K562 (cell line): ENCODE results near the gene ROPN1. TPM values are rescaled to one million over a fixed set of nuclear protein-coding genes. Genes with fewer than 3 reads are reported as not detected.

Experiments
- ATAC-seq: fragments of 200-7000 bp; cut with Tn5 transposase; 3 replicates; pipeline ENCODE4 v1.9.1; 2020; ENCODE audit warnings: moderate library complexity
- BruUV-seq: library from RNA; stranded (reverse); fragments of 400-500 nt; replicated peaks from 2 replicates; lab custom pipeline; 2021; lab: Mats Ljungman, UMichigan
- CTCF ChIA-PET: fragments of 300-600 bp; formaldehyde crosslinking; extraction: SDS; loops from one replicate; lab custom pipeline; 2021; ENCODE audit warnings: low intra/inter-chr PET ratio; lab: Yijun Ruan, JAX
- POLR2A ChIA-PET: fragments of 300-600, 350-650 bp; sonication (Branson Sonifier 250); formaldehyde crosslinking; extraction: SDS; loops from one replicate; lab custom pipeline; 2021; ENCODE audit warnings: antibody characterized with exemption, inconsistent platforms; lab: Yijun Ruan, JAX
- DNase-seq, 4 experiments: peaks; one replicate each; pipeline versions ENCODE4 v3.0.0 to v3.0.0-alpha.2; 2011 to 2018; ENCODE audit warnings: low spot score in 3 of 4, mixed read lengths in 3 of 4; ENCODE audit errors: extremely low read depth in 1 of 4
- FAIRE-seq: peaks from 2 replicates; lab custom pipeline; 2011; peaks lifted over from hg19 to GRCh38; lab: Jason Lieb, UNC
- H2AFZ ChIP-seq: 2 replicates; pipeline ENCODE4 v1.6.0; 2011; ENCODE audit warnings: low read depth, low read length, control low read depth, inconsistent platforms
- H3K27ac ChIP-seq: fragments of 200-600 bp; 3 replicates; pipeline ENCODE4 v1.8.0; 2011; ENCODE audit warnings: low read depth, mild to moderate bottlenecking, control low read depth, inconsistent platforms, low read length, moderate library complexity, mixed read lengths; ENCODE audit errors: extremely low read depth
- H3K27me3 ChIP-seq, 2 experiments: fragments of 300-600 bp in 1 of 2; 2 replicates in 1 of 2; 3 replicates in 1 of 2; pipeline versions ENCODE4 v1.6.0 to v1.8.0; 2011; ENCODE audit warnings: inconsistent platforms in 2 of 2, low read length in 2 of 2, mild to moderate bottlenecking in 1 of 2, mixed read lengths in 1 of 2, moderate library complexity in 1 of 2; ENCODE audit not compliant: control insufficient read depth in 2 of 2, insufficient read depth in 2 of 2
- H3K36me3 ChIP-seq: fragments of 300-600 bp; 3 replicates; pipeline ENCODE4 v1.8.0; 2011; ENCODE audit warnings: mild to moderate bottlenecking, low read length, inconsistent platforms; ENCODE audit not compliant: control insufficient read depth, insufficient read depth
- H3K4me1 ChIP-seq, 2 experiments: fragments of 200-600 bp in 1 of 2; replicated peaks in 1 of 2; 2 replicates in 1 of 2; 3 replicates in 1 of 2; pipeline versions ENCODE4 v1.5.1 to v1.8.0; 2011; ENCODE audit warnings: inconsistent platforms in 2 of 2, low read length in 2 of 2, mild to moderate bottlenecking in 1 of 2, mixed read lengths in 1 of 2, moderate library complexity in 1 of 2; ENCODE audit not compliant: control insufficient read depth in 2 of 2, insufficient read depth in 2 of 2
- H3K4me2 ChIP-seq: 2 replicates; pipeline ENCODE4 v1.6.1; 2011; ENCODE audit warnings: low read length, control low read depth, inconsistent platforms, mixed read lengths; ENCODE audit not compliant: insufficient read depth
- H3K4me3 ChIP-seq: fragments of 200-600 bp; sonication (generic), shearing (Covaris generic); 2 replicates; pipeline ENCODE4 v1.5.1; 2016; ENCODE audit warnings: control low read depth, inconsistent platforms
- H3K79me2 ChIP-seq: fragments of 200-600 bp; 3 replicates; pipeline ENCODE4 v1.8.0; 2011; ENCODE audit warnings: low read length, inconsistent platforms; ENCODE audit not compliant: control insufficient read depth, insufficient read depth
- H3K9ac ChIP-seq, 2 experiments: 2 replicates each; pipeline versions ENCODE4 v1.6.0 to v1.6.1; 2011; ENCODE audit warnings: low read depth in 2 of 2, low read length in 2 of 2, control low read depth in 1 of 2, inconsistent platforms in 1 of 2, mild to moderate bottlenecking in 1 of 2, mixed read lengths in 1 of 2; ENCODE audit not compliant: insufficient read depth in 1 of 2
- H3K9me1 ChIP-seq: one replicate; pipeline ENCODE4 v1.6.0; 2011; ENCODE audit warnings: inconsistent platforms, mild to moderate bottlenecking, low read length, moderate library complexity; ENCODE audit not compliant: control insufficient read depth, insufficient read depth
- H3K9me3 ChIP-seq: replicated peaks from 2 replicates; pipeline ENCODE4 v1.5.1; 2011; ENCODE audit warnings: low read depth, low read length, inconsistent platforms; ENCODE audit not compliant: control insufficient read depth, insufficient read depth
- H4K20me1 ChIP-seq: replicated peaks from 2 replicates; pipeline ENCODE4 v1.6.1; 2011; ENCODE audit warnings: low read length, inconsistent platforms, mixed read lengths; ENCODE audit not compliant: control insufficient read depth, insufficient read depth
- ARNT ChIP-seq, 2 experiments: fragments of 450-650 bp; IDR thresholded peaks; 2 replicates each; pipeline ENCODE4 v1.6.1; 2016; ENCODE audit warnings: mild to moderate bottlenecking in 1 of 2
- BDP1 ChIP-seq: IDR thresholded peaks from 3 replicates; pipeline ENCODE4 v1.6.1; 2011; ENCODE audit not compliant: insufficient read length, insufficient read depth
- C11orf30 ChIP-seq: fragments of 450-650 bp; IDR thresholded peaks from 2 replicates; pipeline ENCODE4 v1.6.1; 2016; ENCODE audit warnings: low read depth, mild to moderate bottlenecking
- DMBX1 ChIP-seq: fragments of 250-450 bp; sonication (Bioruptor Pico); IDR thresholded peaks from 2 replicates; pipeline ENCODE4 v1.8.0; 2022; ENCODE audit warnings: inconsistent platforms, mild to moderate bottlenecking, moderate library complexity, borderline replicate concordance
- ILF3 ChIP-seq: fragments of 450-650 bp; IDR thresholded peaks from 2 replicates; pipeline ENCODE4 v1.6.1; 2018; ENCODE audit warnings: antibody characterized with exemption, mild to moderate bottlenecking, moderate library complexity, borderline replicate concordance
- NCOA6 ChIP-seq: fragments of 450-650 bp; IDR thresholded peaks from 2 replicates; pipeline ENCODE4 v1.6.1; 2017; ENCODE audit warnings: mild to moderate bottlenecking
- NFE2L1 ChIP-seq: fragments of 450-650 bp; IDR thresholded peaks from 2 replicates; pipeline ENCODE4 v1.6.1; 2016; ENCODE audit warnings: missing genetic modification characterization, low read depth, mild to moderate bottlenecking, missing compliant biosample characterization, moderate library complexity, borderline replicate concordance
- NRF1 ChIP-seq, 2 experiments: fragments of 450-650 bp; IDR thresholded peaks in 1 of 2; conservative IDR thresholded peaks in 1 of 2; 2 replicates each; pipeline ENCODE4 v1.6.1; 2014; ENCODE audit warnings: mild to moderate bottlenecking in 2 of 2
- POLR2AphosphoS5 ChIP-seq: IDR thresholded peaks from 2 replicates; pipeline ENCODE4 v1.6.1; 2011; ENCODE audit warnings: mild to moderate bottlenecking, low read depth, low read length, moderate library complexity; ENCODE audit not compliant: control insufficient read depth, insufficient read depth
- PRMT5 ChIP-seq: sonication (generic); formaldehyde crosslinking; IDR thresholded peaks from 2 replicates; pipeline ENCODE4 v1.5.0; 2020; ENCODE audit warnings: missing genetic modification reagents
- SAFB ChIP-seq: fragments of 200-400 bp; formaldehyde crosslinking; IDR thresholded peaks from 2 replicates; pipeline ENCODE4 v1.6.1; 2017; ENCODE audit warnings: low read depth, low read length, borderline replicate concordance
- SMARCB1 ChIP-seq: IDR thresholded peaks from 2 replicates; pipeline ENCODE4 v1.6.1; 2011; ENCODE audit warnings: improper control_type of control experiment, low read depth; ENCODE audit not compliant: insufficient read length
- SOX6 ChIP-seq: fragments of 450-650 bp; IDR thresholded peaks from 2 replicates; pipeline ENCODE4 v1.6.1; 2014; ENCODE audit warnings: mild to moderate bottlenecking
- SRSF7 ChIP-seq: fragments of 200-400 bp; formaldehyde crosslinking; optimal IDR thresholded peaks from 2 replicates; pipeline ENCODE3; 2017; ENCODE audit warnings: mild to moderate bottlenecking, low read depth, low read length
- ZBTB7A ChIP-seq: IDR thresholded peaks from 2 replicates; pipeline ENCODE4 v1.6.1; 2011; ENCODE audit warnings: low read depth, mild to moderate bottlenecking, low read length, moderate library complexity, borderline replicate concordance; ENCODE audit not compliant: control insufficient read depth
- ZKSCAN3 ChIP-seq: fragments of 250-450 bp; sonication (Bioruptor Pico); IDR thresholded peaks from 2 replicates; pipeline ENCODE4 v1.4.0; 2020
- WGBS: fragments of 100-300 bp; shearing (Covaris generic); methylation state at CpG from one replicate; pipeline ENCODE4 v1.1.6; 2016; ENCODE audit warnings: low coverage, mixed read lengths; ENCODE audit not compliant: insufficient coverage; ENCODE audit errors: missing lambda C conversion rate; 5-methylcytosine and 5-hydroxymethylcytosine counted together
- in situ Hi-C: fragments of 300-500 bp; cut with MboI; formaldehyde crosslinking; loops from 4 replicates; pipeline ENCODE4 v1.15.0; 2018; ENCODE audit warnings: inconsistent platforms, mixed read lengths
- intact Hi-C: fragments of 100-400 bp; cut with micrococcal nuclease; formaldehyde crosslinking; loops from 2 replicates; pipeline ENCODE4 v1.14.2; 2022
- polyA plus RNA-seq, 8 experiments: library from polyadenylated mRNA; depleted of rRNA in 4 of 8; stranded (reverse) in 5 of 8; unstranded in 3 of 8; fragments of >200 nt; fragmentation: Nextera tagmentation in 2 of 8; fragmentation: Illumina TruSeq in 1 of 8; extraction: Ambion mirVana in 2 of 8; extraction: Trizol in 1 of 8; gene quantifications; 2 replicates each; pipeline versions ENCODE4 v1.2.1 to v1.2.3, GENCODE V29; 2011 to 2014; ENCODE audit warnings: inconsistent platforms in 1 of 8, missing spikeins in 1 of 8
- total RNA-seq, 7 experiments: library from RNA; depleted of rRNA in 6 of 7; stranded (reverse); fragments of >200 nt in 6 of 7; fragmentation: Illumina TruSeq in 2 of 7; extraction: Trizol in 2 of 7; gene quantifications; 2 replicates each; pipeline versions ENCODE4 v1.2.1 to v1.2.3, GENCODE V29; 2011 to 2021; ENCODE audit warnings: low replicate concordance in 1 of 7
- TF ChIP-seq, protein P1 (sequence below): fragments of 450-650 bp; conservative IDR thresholded peaks from 2 replicates; pipeline ENCODE4 v1.6.1; 2016; ENCODE audit warnings: missing genetic modification characterization, low read depth, mild to moderate bottlenecking, control low read depth, missing compliant biosample characterization
- TF ChIP-seq, protein P2 (sequence below): fragments of 450-650 bp; IDR thresholded peaks from 2 replicates; pipeline ENCODE4 v1.6.1; 2016; ENCODE audit warnings: missing biosample characterization, missing genetic modification characterization

ROPN1 gene
- total and polyA plus RNA-seq, 9 of the 15 experiments (the other 6 are each of a cell fraction or from before 2014, with no cell fraction given), result not detected

DNA sequence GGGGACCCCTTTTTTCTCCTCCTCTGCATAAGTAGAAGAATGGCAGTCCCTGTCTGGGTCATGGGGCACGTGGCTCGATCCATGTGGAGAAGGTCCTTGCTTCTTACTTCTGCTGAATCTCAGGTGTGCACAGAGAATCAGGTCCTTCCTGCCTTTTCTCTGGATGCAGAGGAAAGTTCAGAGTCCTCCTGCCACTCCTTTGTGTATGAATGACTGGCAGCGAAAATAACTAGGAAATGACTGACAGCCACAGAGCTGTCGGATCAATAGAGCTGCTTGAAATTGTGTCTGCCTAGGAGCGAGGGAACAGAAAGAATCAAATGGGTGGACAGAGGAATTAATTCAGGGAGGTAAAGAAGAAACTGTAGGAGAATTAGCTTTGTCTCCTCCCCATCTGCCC, 49.6 kb upstream of the ROPN1 start:
- POLR2A ChIA-PET, result no interaction called here

More for the DNA sequence above, 49.6 kb upstream of the ROPN1 start:
- DNase-seq, result no peak
- Histone ChIP-seq H4K20me1 (no peaks in the 10 kb centered on the region), H2AFZ (no peak overlapping the region), H3K9me3 (no peaks in the 10 kb centered on the region), H3K4me2 (no peak overlapping the region), H3K36me3 (no peaks in the 10 kb centered on the region), H3K9ac (no peak overlapping the region), H3K4me1 (no peaks in the 10 kb centered on the region), H3K9me1 (no peaks in the 10 kb centered on the region), H3K4me3 (no peak overlapping the region), H3K27me3 (peaks cover 0 to 5% of the 10 kb centered on the region in 2 experiments; a peak in 2 of 5 replicates), H3K79me2 (no peaks in the 10 kb centered on the region), H3K27ac (no peak overlapping the region)
- in situ Hi-C loops, result no loop called here
- CTCF ChIA-PET, result no interaction called here
- no peak for FAIRE-seq
- WGBS, result 2% methylated on average over 5 of the region's 5 CpGs
- no peak for ATAC-seq
- no TSS peak for BruUV-seq
- TF ChIP-seq, protein P1, sequence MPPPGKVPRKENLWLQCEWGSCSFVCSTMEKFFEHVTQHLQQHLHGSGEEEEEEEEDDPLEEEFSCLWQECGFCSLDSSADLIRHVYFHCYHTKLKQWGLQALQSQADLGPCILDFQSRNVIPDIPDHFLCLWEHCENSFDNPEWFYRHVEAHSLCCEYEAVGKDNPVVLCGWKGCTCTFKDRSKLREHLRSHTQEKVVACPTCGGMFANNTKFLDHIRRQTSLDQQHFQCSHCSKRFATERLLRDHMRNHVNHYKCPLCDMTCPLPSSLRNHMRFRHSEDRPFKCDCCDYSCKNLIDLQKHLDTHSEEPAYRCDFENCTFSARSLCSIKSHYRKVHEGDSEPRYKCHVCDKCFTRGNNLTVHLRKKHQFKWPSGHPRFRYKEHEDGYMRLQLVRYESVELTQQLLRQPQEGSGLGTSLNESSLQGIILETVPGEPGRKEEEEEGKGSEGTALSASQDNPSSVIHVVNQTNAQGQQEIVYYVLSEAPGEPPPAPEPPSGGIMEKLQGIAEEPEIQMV (tag), result no peak
- TF ChIP-seq SMARCB1, result no peak
- TF ChIP-seq POLR2AphosphoS5, result no peak
- no peak for TF ChIP-seq ZKSCAN3 (CRISPR knock-in tag)
- TF ChIP-seq NCOA6, result no peak
- no peak for TF ChIP-seq NFE2L1 (tag)
- TF ChIP-seq C11orf30, result no peak
- no peak for TF ChIP-seq ZBTB7A
- TF ChIP-seq SOX6, result no peak
- no peak for TF ChIP-seq SRSF7
- TF ChIP-seq DMBX1 (CRISPR knock-in tag), result no peak
- no peak for TF ChIP-seq ILF3
- no peak for TF ChIP-seq NRF1 (conservative IDR thresholded peaks at IDR 0.05 in 1 of 2, IDR thresholded peaks at IDR 0.05 in 1 of 2)
- TF ChIP-seq, protein P2, sequence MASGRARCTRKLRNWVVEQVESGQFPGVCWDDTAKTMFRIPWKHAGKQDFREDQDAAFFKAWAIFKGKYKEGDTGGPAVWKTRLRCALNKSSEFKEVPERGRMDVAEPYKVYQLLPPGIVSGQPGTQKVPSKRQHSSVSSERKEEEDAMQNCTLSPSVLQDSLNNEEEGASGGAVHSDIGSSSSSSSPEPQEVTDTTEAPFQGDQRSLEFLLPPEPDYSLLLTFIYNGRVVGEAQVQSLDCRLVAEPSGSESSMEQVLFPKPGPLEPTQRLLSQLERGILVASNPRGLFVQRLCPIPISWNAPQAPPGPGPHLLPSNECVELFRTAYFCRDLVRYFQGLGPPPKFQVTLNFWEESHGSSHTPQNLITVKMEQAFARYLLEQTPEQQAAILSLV (tag), result no peak
- no peak for TF ChIP-seq PRMT5 (CRISPR knock-in tag)
- no peak for TF ChIP-seq BDP1
- TF ChIP-seq ARNT (IDR thresholded peaks at IDR 0.05), result no peak
- TF ChIP-seq SAFB, result no peak
- intact Hi-C loops, result no loop called here
